Stimulated activated CD4-positive, alpha-beta T cell treated with anti-CD3 and anti-CD28 coated beads, Interleukin-4, amount 100 ng/mL, for 4 hours (primary cell): ENCODE measurements around the gene SEL1L3.

Source experiments
- DNase-seq, 2 experiments: peaks; one replicate each; pipeline ENCODE4 v3.0.0-alpha.2; 2020

SEL1L3 gene

GRCh38 chr4:25783943-25784342 lies 78.8 kb downstream of the SEL1L3 start:
- DNase-seq, result no peak

GRCh38 chr4:25783126-25783525 lies 79.7 kb downstream of the SEL1L3 start:
- no peak for DNase-seq

- DNase-seq, result no peak
Observed at GRCh38 chr4:25782482-25782881, 80.3 kb downstream of the SEL1L3 start.

- DNase-seq, result no peak
Observed at GRCh38 chr4:25779021-25779420, 83.8 kb downstream of the SEL1L3 start.

GRCh38 chr4:25776795-25777194 lies 86.0 kb downstream of the SEL1L3 start:
- no peak for DNase-seq

DNA sequence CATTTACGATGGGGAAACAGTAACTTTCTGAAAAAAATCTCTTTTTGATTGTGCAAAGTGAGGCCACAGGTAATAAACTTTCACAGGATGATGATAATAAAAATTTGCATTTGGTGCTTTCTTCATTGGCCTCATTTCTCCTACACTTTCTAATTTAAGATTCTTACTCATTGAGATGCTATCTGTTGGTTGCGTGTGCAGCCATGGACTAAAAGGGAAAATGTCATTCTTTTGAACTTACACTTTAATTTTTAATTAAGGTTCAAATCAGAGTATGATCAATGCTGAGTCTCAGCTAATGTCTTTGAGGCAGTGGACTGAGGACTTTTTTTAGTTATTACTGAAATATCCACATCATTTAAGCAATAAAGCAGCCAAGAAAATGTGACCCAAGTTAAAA lies 87.6 kb downstream of the SEL1L3 start:
- no peak for DNase-seq

- no peak for DNase-seq
Observed at GRCh38 chr4:25773358-25773757, 89.4 kb downstream of the SEL1L3 start.

DNA sequence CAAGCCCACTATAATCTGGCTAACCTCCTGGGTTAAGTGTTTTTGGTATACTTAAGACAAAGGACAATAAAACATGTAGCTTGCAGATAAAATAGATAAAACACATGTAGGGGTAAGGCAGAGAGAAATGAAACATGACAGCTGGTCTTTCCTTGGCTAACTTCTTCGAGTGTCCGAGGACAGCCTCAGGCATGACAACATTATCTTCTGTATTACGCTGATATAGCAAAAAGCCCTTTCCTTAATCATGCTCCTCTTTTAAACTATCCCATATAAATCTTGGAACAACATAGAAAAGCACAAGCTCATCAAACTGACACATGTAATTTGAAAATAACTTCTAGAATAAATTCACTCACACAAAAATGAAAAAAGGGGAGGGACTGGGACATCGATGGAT lies 91.1 kb downstream of the SEL1L3 start:
- no peak for DNase-seq

- DNase-seq, result no peak
Observed at GRCh38 chr4:25770847-25771246, 91.9 kb downstream of the SEL1L3 start.

- DNase-seq, result no peak
Observed at GRCh38 chr4:25769251-25769650, 93.5 kb downstream of the SEL1L3 start.

DNA sequence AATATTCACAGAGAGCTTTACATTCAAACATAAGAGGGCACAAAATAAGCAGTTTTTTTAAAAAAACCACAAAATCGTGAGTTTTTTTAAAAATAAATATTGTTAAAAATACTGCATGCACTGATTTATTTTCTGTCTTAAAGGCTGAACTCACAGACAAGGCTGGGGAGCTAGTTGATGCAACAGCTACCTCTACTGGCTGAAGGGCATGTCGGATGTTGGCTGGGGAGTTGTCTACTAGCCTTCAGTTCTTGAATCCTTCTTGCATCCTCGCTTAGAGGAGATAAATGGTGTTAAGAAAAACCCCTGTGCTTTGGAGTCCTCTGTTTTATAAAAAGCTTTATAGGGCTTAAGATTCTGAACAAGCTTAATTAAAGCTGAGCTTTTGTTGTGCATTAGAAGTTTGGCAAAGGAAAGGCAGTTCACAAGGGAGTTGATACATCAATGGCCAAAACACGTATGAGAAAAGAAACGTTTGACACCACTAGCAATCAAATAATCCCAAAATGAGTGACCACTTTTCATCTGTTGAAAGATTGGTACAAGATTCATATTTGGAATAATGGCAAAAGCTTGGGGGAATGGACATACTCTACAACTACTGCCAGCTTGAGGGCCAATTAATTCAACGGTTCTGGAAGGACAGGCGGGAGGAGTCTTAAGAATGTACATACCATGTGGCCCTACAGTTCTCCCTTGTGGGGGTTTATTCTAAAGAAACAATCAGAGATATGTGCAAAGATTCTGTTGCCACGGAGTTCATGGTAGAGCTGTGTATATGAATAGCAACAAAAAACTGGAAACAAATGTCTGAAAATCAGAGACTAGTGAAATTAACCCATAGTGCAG lies 94.7 kb downstream of the SEL1L3 start:
- no peak for DNase-seq

- DNase-seq, result no peak
Observed at GRCh38 chr4:25760518-25761157, 102.2 kb downstream of the SEL1L3 start.

- DNase-seq, result no peak
Observed at GRCh38 chr4:25760048-25760447, 102.7 kb downstream of the SEL1L3 start.

- no peak for DNase-seq
Observed at GRCh38 chr4:25759101-25759500, 103.7 kb downstream of the SEL1L3 start.

GRCh38 chr4:25757452-25757851 lies 105.3 kb downstream of the SEL1L3 start:
- DNase-seq, result no peak

- DNase-seq, result no peak
Observed at GRCh38 chr4:25756503-25756902, 106.3 kb downstream of the SEL1L3 start.

DNA sequence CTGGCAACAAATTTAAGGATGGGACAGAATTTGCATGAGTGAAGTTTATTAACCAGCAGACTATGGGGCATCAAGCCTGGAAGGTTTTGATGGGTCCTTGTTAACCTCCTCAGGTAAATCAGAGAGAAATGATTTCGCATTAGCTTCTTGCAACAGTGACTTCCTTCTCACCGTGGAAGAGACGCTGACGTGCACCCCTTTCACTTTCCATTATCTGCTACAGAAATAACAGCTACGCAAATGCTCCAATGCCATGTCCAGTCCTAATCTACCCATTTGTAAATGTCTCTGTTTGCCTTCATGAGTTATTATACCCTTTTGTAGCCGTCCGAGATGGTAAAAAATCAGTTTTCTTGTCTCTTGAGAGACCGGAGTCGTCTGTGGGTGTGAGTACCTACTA lies 106.9 kb downstream of the SEL1L3 start:
- DNase-seq, result no peak

DNA sequence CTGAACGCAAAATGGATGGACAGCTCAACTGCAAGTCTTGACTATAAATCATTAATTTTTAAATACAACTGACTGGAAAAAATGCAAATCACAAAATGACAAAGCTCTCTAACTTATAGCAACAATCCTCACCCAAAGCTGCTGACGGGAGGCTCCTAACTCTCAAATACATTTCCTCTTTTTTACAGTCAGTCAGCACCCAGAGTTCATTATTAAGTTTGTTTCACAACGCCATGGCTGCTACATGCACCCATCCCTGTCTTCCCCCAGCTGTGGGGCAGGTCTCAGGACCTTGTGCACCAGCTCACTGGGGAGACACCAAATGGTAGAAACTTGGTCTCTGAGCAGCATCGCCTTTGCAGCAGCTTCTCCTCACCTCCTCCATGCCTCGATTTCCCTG lies 109.5 kb downstream of the SEL1L3 start:
- no peak for DNase-seq

- no peak for DNase-seq
Observed at GRCh38 chr4:25750874-25751273, 111.9 kb downstream of the SEL1L3 start.

- DNase-seq, result no peak
Observed at GRCh38 chr4:25749150-25749794, 113.5 kb downstream of the SEL1L3 start.

GRCh38 chr4:25743971-25744370 lies 118.8 kb downstream of the SEL1L3 start:
- no peak for DNase-seq

DNA sequence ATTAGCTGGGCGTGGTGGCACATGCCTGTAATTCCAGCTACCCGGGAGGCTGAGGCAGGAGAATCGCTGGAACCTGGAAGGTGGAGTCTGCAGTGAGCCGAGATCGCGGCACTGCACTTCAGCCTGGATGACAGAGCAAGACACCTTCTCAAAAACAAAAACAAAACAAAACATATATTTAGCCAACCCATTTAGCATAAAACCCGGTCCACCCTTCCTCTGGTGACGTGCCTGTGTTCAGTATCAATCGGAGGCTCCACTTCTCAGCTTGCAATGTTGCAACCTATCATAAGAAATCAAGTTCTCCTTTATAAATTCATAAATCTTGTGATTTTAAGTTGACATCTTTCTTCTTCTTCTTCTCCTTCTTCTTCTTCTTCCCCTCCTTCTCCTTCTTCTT lies 133.2 kb downstream of the SEL1L3 start:
- no peak for DNase-seq

- DNase-seq, result no peak
Observed at GRCh38 chr4:25728886-25729285, 133.9 kb downstream of the SEL1L3 start.
